ENCODE results near the gene SLIT3.

SLIT3 gene

GRCh38 chr5:168979135-168979534 lies 321.8 kb downstream of the SLIT3 start:
- DNase-seq = no peak

- no peak for DNase-seq
Measured at GRCh38 chr5:168978500-168978899, 322.4 kb downstream of the SLIT3 start.

- DNase-seq = no peak
Measured at GRCh38 chr5:168978015-168978414, 322.9 kb downstream of the SLIT3 start.

GRCh38 chr5:168976311-168976970 lies 324.5 kb downstream of the SLIT3 start:
- DNase-seq = no peak

GRCh38 chr5:168975331-168975730 lies 325.6 kb downstream of the SLIT3 start:
- no peak for DNase-seq

GRCh38 chr5:168974082-168974481 lies 326.9 kb downstream of the SLIT3 start:
- no peak for DNase-seq

GRCh38 chr5:168972731-168973130 lies 328.2 kb downstream of the SLIT3 start:
- no peak for DNase-seq

GRCh38 chr5:168971100-168971499 lies 329.8 kb downstream of the SLIT3 start:
- DNase-seq = no peak

GRCh38 chr5:168969326-168969886 lies 331.5 kb downstream of the SLIT3 start:
- no peak for DNase-seq

- DNase-seq = no peak
Measured at GRCh38 chr5:168967882-168968620, 332.9 kb downstream of the SLIT3 start.

GRCh38 chr5:168965638-168966037 lies 335.3 kb downstream of the SLIT3 start:
- DNase-seq = no peak

GRCh38 chr5:168964182-168964581 lies 336.8 kb downstream of the SLIT3 start:
- no peak for DNase-seq

GRCh38 chr5:168962306-168962705 lies 338.6 kb downstream of the SLIT3 start:
- DNase-seq = no peak

GRCh38 chr5:168961681-168962080 lies 339.3 kb downstream of the SLIT3 start:
- no peak for DNase-seq

- DNase-seq = no peak
Measured at GRCh38 chr5:168960497-168960896, 340.4 kb downstream of the SLIT3 start.

- no peak for DNase-seq
Measured at GRCh38 chr5:168953351-168953750, 347.6 kb downstream of the SLIT3 start.

- DNase-seq = no peak
Measured at GRCh38 chr5:168952196-168952595, 348.7 kb downstream of the SLIT3 start.

GRCh38 chr5:168951769-168952168 lies 349.2 kb downstream of the SLIT3 start:
- DNase-seq = no peak

GRCh38 chr5:168951356-168951755 lies 349.6 kb downstream of the SLIT3 start:
- DNase-seq = no peak

GRCh38 chr5:168950241-168950951 lies 350.5 kb downstream of the SLIT3 start:
- DNase-seq = no peak

GRCh38 chr5:168948746-168949145 lies 352.2 kb downstream of the SLIT3 start:
- no peak for DNase-seq

GRCh38 chr5:168947212-168947868 lies 353.6 kb downstream of the SLIT3 start:
- peak; percentile 66 for DNase-seq

- no peak for DNase-seq
Measured at GRCh38 chr5:168946363-168946762, 354.6 kb downstream of the SLIT3 start.

Measured in activated CD8-positive, alpha-beta memory T cell treated with anti-CD3 and anti-CD28 coated beads for 24 hours (primary cell).